ENCODE data around the gene CBFA2T3. TPM values are rescaled to one million over a fixed set of nuclear protein-coding genes. Genes with fewer than 3 reads are reported as not detected.

Gene CBFA2T3
- total RNA-seq, 4 donors from 2014 or later, result 0.95 to 7.3 (median 3.3) TPM

DNA sequence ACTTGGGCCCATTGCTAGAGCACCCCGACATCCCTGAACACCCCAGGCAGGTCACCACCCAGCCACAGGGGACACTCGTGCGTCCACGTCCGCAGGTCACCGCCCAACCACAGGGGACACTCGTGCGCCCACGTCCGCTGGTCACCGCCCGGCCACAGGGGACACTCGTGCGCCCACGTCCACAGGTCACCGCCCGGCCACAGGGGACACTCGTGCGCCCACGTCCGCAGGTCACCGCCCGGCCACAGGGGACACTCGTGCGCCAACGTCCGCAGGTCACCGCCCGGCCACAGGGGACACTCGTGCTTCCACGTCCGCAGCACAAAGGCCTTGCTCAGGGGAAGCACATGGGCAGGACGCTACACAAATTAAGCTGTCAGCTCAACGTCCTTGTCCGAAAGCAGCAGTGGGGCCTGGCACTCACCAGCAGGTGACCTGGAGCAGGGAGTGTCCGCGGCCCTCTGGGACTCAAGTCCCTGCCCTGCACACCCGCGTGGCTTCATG is 137.9 kb downstream of the CBFA2T3 start:
- H3K27ac ChIP-seq, result no peak overlapping the region
- TF ChIP-seq, protein P1, sequence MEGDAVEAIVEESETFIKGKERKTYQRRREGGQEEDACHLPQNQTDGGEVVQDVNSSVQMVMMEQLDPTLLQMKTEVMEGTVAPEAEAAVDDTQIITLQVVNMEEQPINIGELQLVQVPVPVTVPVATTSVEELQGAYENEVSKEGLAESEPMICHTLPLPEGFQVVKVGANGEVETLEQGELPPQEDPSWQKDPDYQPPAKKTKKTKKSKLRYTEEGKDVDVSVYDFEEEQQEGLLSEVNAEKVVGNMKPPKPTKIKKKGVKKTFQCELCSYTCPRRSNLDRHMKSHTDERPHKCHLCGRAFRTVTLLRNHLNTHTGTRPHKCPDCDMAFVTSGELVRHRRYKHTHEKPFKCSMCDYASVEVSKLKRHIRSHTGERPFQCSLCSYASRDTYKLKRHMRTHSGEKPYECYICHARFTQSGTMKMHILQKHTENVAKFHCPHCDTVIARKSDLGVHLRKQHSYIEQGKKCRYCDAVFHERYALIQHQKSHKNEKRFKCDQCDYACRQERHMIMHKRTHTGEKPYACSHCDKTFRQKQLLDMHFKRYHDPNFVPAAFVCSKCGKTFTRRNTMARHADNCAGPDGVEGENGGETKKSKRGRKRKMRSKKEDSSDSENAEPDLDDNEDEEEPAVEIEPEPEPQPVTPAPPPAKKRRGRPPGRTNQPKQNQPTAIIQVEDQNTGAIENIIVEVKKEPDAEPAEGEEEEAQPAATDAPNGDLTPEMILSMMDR (IDR thresholded peaks at IDR 0.05 in 4 of 5, conservative IDR thresholded peaks at IDR 0.05 in 1 of 5), result no peak
- TF ChIP-seq POLR2A (IDR thresholded peaks at IDR 0.05), result no peak
- intact Hi-C loops (cut with DNase I; ENCODE audit: low total_unique reads), result no loop called here
- peaks cover 0 to 19% of the 10 kb centered on the region in 2 donors for H3K36me3 ChIP-seq
- H3K4me1 ChIP-seq, result no peaks in the 10 kb centered on the region
- no peaks in the 10 kb centered on the region for H3K9me3 ChIP-seq
- no peak overlapping the region for H3K4me3 ChIP-seq
- in situ Hi-C loops (cut with MboI; ENCODE audit: low sequenced_read_pairs in 4 of 4), result no loop called here
- ATAC-seq (no peak), DNase-seq (no peak)
- no peaks in the 10 kb centered on the region for H3K27me3 ChIP-seq

GRCh38 chr16:88838566-88838965 is 138.4 kb downstream of the CBFA2T3 start:
- H3K36me3 ChIP-seq, result peaks cover 0 to 19% of the 10 kb centered on the region in 2 donors
- in situ Hi-C loops (cut with MboI; ENCODE audit: low sequenced_read_pairs in 4 of 4), result no loop called here
- no peak for ATAC-seq
- no peak for DNase-seq
- intact Hi-C loops (cut with DNase I; ENCODE audit: low total_unique reads), result no loop called here
- H3K9me3 ChIP-seq, result no peaks in the 10 kb centered on the region
- no peak overlapping the region for H3K4me3 ChIP-seq
- H3K27ac ChIP-seq, result no peak overlapping the region
- TF ChIP-seq POLR2A (IDR thresholded peaks at IDR 0.05), result no peak
- TF ChIP-seq, protein P1 (IDR thresholded peaks at IDR 0.05 in 4 of 5, conservative IDR thresholded peaks at IDR 0.05 in 1 of 5), result no peak
- H3K27me3 ChIP-seq, result no peaks in the 10 kb centered on the region
- H3K4me1 ChIP-seq, result no peaks in the 10 kb centered on the region

- in situ Hi-C loops (cut with MboI; ENCODE audit: low sequenced_read_pairs in 4 of 4), result no loop called here
- TF ChIP-seq, protein P1 (IDR thresholded peaks at IDR 0.05 in 4 of 5, conservative IDR thresholded peaks at IDR 0.05 in 1 of 5), result no peak
- TF ChIP-seq POLR2A (IDR thresholded peaks at IDR 0.05), result no peak
- DNase-seq (no peak), ATAC-seq (no peak)
- Histone ChIP-seq H3K4me1 (no peaks in the 10 kb centered on the region), H3K27ac (no peak overlapping the region), H3K4me3 (no peak overlapping the region), H3K27me3 (no peaks in the 10 kb centered on the region), H3K36me3 (peaks cover 0 to 19% of the 10 kb centered on the region in 2 donors), H3K9me3 (no peaks in the 10 kb centered on the region)
- intact Hi-C loops (cut with DNase I; ENCODE audit: low total_unique reads), result no loop called here
Observed at GRCh38 chr16:88837806-88838205, 139.2 kb downstream of the CBFA2T3 start.

DNA sequence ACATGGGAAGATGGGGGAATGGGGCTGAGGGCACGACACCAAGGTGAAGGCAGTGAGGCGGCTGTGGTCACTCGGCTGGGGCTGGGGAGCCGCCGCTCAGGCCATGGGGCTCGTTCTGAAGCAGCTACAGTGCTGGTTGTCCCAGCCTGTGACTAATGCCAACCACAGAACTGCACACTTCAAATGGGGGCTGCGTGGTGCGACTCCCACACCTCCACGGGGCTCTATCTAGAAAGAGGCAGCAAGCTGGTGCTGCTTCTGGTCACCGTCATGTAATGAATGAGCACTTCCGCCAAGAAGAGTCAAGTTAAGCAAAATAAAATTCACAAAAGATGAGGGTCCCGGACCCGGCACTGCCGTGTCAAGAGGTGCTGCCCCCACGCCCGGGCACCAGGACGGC is 140.2 kb downstream of the CBFA2T3 start:
- Histone ChIP-seq H3K4me1 (no peaks in the 10 kb centered on the region), H3K4me3 (no peak overlapping the region), H3K27me3 (no peaks in the 10 kb centered on the region), H3K36me3 (peaks cover 0 to 19% of the 10 kb centered on the region in 2 donors), H3K9me3 (no peaks in the 10 kb centered on the region), H3K27ac (no peak overlapping the region)
- intact Hi-C loops (cut with DNase I; ENCODE audit: low total_unique reads), result no loop called here
- TF ChIP-seq, protein P1 (IDR thresholded peaks at IDR 0.05 in 4 of 5, conservative IDR thresholded peaks at IDR 0.05 in 1 of 5), result no peak
- TF ChIP-seq POLR2A (IDR thresholded peaks at IDR 0.05), result no peak
- ATAC-seq (no peak), DNase-seq (no peak)
- in situ Hi-C loops (cut with MboI; ENCODE audit: low sequenced_read_pairs in 4 of 4), result no loop called here

DNA sequence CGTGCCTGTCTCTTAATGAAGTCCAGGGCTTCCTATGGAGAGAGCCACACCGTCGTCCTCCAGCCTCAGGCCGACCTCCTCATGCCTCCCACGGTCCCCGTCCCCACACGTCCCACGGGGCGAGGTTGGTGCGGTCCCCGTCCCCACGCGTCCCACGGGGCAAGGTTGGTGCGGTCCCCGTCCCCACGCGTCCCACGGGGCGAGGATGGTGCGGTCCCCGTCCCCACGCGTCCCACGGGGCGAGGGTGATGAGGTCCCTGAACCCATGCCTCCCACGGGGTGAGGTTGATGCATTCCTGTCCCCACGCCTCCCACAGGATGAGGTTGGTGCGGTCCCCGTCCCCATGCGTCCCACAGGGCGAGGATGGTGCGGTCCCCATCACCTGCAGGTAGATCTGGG is 141.2 kb downstream of the CBFA2T3 start:
- Histone ChIP-seq H3K4me3 (no peak overlapping the region), H3K4me1 (no peaks in the 10 kb centered on the region), H3K27ac (no peak overlapping the region), H3K9me3 (no peaks in the 10 kb centered on the region), H3K27me3 (no peaks in the 10 kb centered on the region), H3K36me3 (peaks cover 0 to 19% of the 10 kb centered on the region in 2 donors)
- DNase-seq (no peak), ATAC-seq (no peak)
- intact Hi-C loops (cut with DNase I; ENCODE audit: low total_unique reads) (no loop called here), in situ Hi-C loops (cut with MboI; ENCODE audit: low sequenced_read_pairs in 4 of 4) (no loop called here)
- TF ChIP-seq, protein P1 (IDR thresholded peaks at IDR 0.05 in 4 of 5, conservative IDR thresholded peaks at IDR 0.05 in 1 of 5), result no peak
- no peak for TF ChIP-seq POLR2A (IDR thresholded peaks at IDR 0.05)
